ENCODE measurements around the gene LHX2.

The LHX2 gene

DNA sequence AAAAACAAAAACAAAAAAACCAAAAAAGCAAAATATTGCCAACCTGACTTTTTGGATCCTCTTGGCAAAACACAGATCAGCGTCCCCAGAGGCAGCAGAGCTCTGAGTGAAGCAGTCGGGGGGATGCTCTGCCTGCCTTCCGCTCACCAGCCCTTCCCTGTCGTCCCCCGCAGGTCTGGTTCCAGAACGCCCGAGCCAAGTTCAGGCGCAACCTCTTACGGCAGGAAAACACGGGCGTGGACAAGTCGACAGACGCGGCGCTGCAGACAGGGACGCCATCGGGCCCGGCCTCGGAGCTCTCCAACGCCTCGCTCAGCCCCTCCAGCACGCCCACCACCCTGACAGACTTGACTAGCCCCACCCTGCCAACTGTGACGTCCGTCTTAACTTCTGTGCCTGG is 20.7 kb downstream of the LHX2 start:
- DNase-seq (ENCODE audit: low read depth): no peak

DNA sequence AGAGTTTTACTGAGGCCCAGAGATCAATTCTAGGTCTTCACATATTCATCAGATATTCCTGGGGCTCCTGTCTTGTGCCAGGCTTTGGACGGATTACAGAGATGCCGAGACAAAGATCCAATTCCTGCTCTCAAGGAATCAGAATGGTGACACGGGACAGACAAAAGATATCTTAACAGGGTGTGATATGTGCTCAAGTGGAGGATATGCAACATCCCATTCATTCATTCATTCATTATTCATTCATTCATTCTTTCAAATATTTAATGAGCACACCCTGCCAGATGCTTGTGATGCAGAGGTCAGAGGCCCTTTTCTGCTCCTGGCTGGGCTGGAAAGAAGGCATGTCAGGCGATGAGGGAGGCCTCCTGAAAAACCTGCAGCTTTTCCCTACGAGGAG is 21.8 kb downstream of the LHX2 start:
- no peak for DNase-seq (ENCODE audit: low read depth)

- no peak for DNase-seq (ENCODE audit: low read depth)
Observed at GRCh38 chr9:124033967-124034366, 22.4 kb downstream of the LHX2 start.

DNA sequence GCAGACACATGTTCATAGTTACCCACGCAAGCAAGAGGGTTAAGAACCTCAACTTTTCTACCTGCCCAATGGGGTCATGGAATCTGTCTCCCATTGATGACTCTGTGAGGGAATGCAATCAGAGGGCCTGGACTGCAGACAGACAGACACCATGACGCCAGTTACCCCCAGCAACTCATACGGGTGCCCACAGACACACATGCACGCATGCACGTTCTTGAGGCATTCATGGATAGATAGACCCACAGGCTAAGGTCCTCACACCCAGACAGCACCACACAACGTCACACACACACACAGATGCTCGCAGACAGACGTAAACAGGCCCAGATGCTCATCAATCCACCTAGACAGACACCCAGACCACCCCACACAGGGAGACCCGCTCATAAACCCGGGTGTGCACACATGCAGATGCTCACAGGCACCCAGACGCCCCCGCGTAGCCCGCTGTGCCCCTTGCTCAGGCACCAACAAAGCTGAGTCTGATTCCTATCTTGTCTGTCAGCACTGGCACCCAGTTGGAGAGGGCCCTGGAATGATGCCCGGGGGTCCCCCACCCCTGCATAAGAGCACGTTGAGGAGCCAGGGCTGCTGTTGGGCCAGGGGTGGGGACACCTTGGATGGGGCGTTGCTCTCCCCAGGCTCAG is 23.6 kb downstream of the LHX2 start:
- no peak for DNase-seq (ENCODE audit: low read depth)

- DNase-seq (ENCODE audit: low read depth): no peak
Observed at GRCh38 chr9:124036578-124036977, 25.0 kb downstream of the LHX2 start.

DNA sequence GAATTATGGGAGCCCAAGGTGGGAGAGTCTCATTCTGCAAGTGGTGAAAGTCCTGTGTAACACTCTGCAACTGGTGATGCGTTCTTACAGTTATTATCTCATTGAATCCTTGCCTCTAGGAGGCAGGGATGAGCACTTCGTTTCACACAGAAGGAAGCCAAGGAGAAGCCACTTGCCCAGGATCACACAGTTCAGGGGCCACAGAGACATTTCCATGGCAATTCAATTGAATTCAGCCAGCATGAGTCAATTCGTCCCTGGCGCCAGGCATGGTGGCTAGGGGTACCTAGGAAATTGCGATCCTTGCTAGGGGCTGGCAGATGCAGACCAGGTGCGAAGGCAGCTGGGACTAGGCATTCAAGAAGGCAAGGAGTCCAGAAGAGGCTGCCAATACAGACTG is 26.2 kb downstream of the LHX2 start:
- no peak for DNase-seq (ENCODE audit: low read depth)

GRCh38 chr9:124038239-124038638 is 26.7 kb downstream of the LHX2 start:
- peak; percentile 32 for DNase-seq (ENCODE audit: low read depth)

GRCh38 chr9:124038790-124039633 is 27.4 kb downstream of the LHX2 start:
- no peak for DNase-seq (ENCODE audit: low read depth)

GRCh38 chr9:124040186-124040931 is 28.8 kb downstream of the LHX2 start:
- peak; percentile 60 for DNase-seq (ENCODE audit: low read depth)

DNA sequence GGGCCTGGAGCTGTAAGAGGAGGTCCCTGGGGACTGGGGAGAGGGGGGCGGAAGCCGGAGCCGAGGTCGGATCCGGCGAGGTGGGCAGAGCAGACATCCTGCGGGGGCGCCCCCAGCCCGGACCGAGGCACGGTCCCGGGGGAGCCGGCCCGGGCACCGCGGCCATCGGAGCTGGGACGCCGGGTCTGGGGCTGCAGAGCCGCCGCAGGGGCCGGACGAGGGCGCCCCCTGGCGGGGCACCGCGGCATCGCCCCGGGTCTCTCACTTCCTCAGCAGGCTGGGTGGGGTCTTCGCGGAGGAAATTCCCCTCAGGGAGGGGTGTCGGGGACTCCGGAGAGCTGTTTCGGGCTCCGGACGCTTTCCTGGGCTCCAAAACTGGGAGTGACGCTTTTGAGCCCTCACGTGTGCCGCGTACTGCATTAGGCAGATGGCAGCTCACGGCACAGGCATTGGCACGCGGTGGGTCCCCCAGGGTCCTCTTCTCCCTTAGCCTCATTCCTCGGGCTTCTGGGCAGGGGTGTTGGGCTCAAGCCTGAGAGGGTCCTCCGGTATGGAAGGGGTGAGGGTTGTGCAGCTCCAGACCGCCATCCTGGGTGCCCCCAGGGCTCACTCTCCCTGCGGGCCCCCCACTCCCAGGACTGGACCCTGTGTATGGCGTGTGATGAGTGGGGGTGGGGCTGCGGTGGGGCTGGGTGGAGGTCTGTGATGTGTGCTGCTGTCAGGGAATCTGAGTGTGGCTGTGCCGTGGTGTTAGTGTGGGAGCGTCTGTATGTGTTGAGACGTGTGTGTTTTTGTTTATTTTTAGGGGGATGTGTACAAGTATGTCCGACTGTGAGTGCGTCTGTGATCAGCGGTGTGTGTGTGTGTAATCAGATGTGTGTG is 29.6 kb downstream of the LHX2 start:
- no peak for DNase-seq (ENCODE audit: low read depth)

- no peak for DNase-seq (ENCODE audit: low read depth)
Observed at GRCh38 chr9:124041817-124042116, 30.2 kb downstream of the LHX2 start.

DNA sequence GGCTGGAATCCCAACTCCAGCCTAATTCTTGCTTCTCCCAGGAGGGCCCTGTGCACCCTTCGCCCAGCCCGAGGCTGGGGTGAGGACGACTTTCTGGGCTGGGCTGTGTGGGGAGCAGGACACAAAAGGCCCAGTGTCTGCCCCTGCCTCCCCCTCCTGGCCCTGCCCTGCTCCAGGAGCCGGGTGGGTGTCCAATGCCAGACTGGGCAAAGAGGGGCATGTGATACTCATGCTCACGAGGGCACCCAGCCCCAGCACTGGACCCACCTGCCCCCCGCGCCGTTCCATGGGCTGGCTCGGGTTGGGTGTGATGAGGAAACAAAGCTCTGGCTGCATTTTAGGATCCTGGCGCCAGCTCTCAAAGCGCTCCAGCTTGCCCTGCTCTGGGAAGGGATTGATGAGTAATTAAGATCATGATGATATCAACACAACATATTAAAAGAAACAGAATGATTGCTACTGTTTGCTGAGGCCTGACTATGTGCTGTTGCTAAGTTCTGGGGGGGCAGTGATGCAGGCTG is 30.7 kb downstream of the LHX2 start:
- DNase-seq (ENCODE audit: low read depth): no peak

DNA sequence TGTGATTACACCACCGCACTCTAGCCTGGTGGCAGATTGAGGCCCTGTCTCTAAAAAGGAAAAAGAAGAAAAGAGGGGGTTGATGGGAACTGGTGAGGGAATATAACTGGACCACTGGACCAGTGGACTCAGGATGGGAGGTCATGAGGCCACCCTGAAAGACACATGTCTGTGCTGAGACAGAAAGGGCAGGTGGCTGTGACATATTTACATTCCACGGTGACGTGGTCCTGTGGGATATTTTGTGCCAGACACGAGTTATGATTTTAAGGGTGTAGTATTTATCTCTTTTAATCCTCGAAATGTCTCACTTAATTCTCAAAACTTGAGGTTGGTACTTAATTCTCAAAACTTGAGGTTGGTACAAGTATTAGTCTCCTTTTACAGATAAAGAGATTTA is 32.9 kb downstream of the LHX2 start:
- no peak for DNase-seq (ENCODE audit: low read depth)

GRCh38 chr9:124045076-124045829 is 33.7 kb downstream of the LHX2 start:
- peak; percentile 74 for DNase-seq (ENCODE audit: low read depth)

- DNase-seq (ENCODE audit: low read depth): no peak
Observed at GRCh38 chr9:124045830-124046177, 34.2 kb downstream of the LHX2 start.

- DNase-seq (ENCODE audit: low read depth): no peak
Observed at GRCh38 chr9:124046189-124046588, 34.6 kb downstream of the LHX2 start.

- peak; percentile 77 for DNase-seq (ENCODE audit: low read depth)
Observed at GRCh38 chr9:124047251-124047672, 35.7 kb downstream of the LHX2 start.

DNA sequence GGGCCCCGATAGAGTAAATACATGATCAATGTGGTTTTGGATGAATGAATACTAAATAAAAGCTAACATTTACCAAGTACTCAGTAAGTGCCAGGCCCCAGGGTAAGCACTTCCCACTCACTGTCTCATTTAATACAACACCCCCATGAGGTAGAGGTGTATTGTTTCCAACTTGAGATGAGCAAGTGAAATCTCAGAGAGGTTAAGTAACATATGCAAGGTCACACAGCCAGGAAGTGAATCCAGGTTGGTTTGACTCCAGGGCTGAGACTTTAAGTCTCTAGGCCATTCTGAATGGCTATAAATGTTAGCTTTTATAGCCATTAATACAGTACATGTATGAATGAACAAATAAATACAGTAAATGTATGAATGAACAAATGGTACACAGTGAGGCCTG is 39.4 kb downstream of the LHX2 start:
- DNase-seq (ENCODE audit: low read depth): no peak

DNA sequence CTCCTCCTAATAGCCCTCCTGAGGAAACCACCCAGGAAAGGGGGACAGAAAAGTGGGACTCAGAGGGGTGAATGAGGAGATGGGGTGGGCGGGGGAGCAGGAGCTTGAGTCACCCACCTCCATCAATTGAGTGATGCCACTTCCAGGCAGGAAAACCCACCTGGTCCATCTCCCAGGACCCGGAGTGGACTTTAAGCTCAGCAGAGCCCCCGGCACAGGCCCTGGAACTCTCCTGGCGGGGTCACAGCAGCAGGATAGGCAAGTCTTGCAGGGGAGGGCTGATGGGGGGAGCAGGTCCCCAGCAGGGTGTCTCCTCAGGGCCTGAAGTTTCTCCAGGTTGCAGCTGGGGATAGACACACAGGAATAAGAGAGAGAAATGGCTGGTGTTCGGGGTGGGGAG is 40.8 kb downstream of the LHX2 start:
- DNase-seq (ENCODE audit: low read depth): no peak

- peak; percentile 97 for DNase-seq (ENCODE audit: low read depth)
Observed at GRCh38 chr9:124054582-124055227, 43.1 kb downstream of the LHX2 start.

Data from amniotic epithelial cell (primary cell).